ENCODE results near the gene COL6A5. TPM values are rescaled to one million over a fixed set of nuclear protein-coding genes. Genes with fewer than 3 reads are reported as not detected.
"Not testable (repeated sequence)": the region's sequence is repeated elsewhere in the genome, so short reads cannot be mapped to it uniquely, and the experiment has no call there.

Gene COL6A5
- total RNA-seq, 1 donor from 2014 or later, result 0.10 TPM

DNA sequence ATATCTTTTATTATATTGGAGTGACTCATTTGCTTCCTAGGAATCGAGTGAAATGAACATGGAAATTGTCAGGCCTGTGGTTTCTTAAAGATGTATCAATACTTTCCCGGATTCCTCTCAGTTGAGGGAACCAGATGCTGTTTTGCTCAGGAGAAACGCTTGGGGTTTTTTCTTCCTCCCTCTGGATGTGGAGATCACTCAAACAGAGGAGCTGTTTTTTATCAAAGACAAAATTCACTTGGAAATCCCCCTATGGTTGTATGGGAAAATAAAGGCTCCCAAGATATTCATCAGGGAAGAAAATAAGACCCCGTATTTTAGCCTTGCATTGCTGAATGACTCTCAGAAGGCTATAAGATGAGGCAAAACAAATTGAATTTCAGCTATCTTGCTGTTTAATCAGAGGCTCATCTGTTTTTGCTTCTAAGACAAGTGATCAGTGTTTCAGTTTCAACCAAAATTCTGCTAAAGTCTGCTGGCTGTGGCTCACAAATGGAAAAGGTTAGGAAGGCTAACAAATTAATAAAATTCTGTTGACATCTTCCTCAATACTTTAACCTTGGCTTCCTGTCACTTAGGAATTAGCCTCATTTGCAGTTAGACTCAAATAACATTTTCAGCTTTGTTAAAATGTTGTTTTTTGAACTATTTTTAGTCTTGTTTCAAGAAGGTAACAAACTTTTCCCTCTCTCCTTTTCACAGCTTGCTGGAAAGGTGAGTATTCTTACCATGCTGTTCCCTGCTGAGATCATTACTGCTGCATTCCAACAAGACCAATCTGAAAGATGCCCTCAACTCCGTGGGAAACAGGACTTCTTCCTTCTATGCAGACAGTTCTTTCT, 83.6 kb downstream of the COL6A5 start:
- Mint-ChIP-seq H3K36me3 (no peaks in the 10 kb centered on the region), H3K27ac (no peak overlapping the region)

GRCh38 chr3:130429713-130430023, 84.2 kb downstream of the COL6A5 start:
- no peaks in the 10 kb centered on the region for H3K9me3 Mint-ChIP-seq
- peaks cover 7% of the 10 kb centered on the region for H3K27me3 Mint-ChIP-seq
- H3K36me3 Mint-ChIP-seq, result no peaks in the 10 kb centered on the region
- no peak overlapping the region for H3K4me3 Mint-ChIP-seq
- H3K4me1 Mint-ChIP-seq (ENCODE audit: unreplicated experiment), result no peaks in the 10 kb centered on the region
- no peak for DNase-seq (ENCODE audit: extremely low spot score, unreplicated experiment)
- H3K27ac Mint-ChIP-seq, result no peak overlapping the region
- TF ChIP-seq, protein P1, sequence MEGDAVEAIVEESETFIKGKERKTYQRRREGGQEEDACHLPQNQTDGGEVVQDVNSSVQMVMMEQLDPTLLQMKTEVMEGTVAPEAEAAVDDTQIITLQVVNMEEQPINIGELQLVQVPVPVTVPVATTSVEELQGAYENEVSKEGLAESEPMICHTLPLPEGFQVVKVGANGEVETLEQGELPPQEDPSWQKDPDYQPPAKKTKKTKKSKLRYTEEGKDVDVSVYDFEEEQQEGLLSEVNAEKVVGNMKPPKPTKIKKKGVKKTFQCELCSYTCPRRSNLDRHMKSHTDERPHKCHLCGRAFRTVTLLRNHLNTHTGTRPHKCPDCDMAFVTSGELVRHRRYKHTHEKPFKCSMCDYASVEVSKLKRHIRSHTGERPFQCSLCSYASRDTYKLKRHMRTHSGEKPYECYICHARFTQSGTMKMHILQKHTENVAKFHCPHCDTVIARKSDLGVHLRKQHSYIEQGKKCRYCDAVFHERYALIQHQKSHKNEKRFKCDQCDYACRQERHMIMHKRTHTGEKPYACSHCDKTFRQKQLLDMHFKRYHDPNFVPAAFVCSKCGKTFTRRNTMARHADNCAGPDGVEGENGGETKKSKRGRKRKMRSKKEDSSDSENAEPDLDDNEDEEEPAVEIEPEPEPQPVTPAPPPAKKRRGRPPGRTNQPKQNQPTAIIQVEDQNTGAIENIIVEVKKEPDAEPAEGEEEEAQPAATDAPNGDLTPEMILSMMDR (conservative IDR thresholded peaks at IDR 0.05), result no peak

More for the DNA sequence above, 83.6 kb downstream of the COL6A5 start:
- H3K27me3 Mint-ChIP-seq, result peaks cover 7% of the 10 kb centered on the region
- no peak for DNase-seq (ENCODE audit: extremely low spot score, unreplicated experiment)
- H3K4me3 Mint-ChIP-seq, result no peak overlapping the region
- H3K4me1 Mint-ChIP-seq (ENCODE audit: unreplicated experiment), result no peaks in the 10 kb centered on the region
- TF ChIP-seq, protein P1 (conservative IDR thresholded peaks at IDR 0.05), result no peak
- no peaks in the 10 kb centered on the region for H3K9me3 Mint-ChIP-seq

GRCh38 chr3:130430266-130430665, 84.8 kb downstream of the COL6A5 start:
- H3K4me1 Mint-ChIP-seq (ENCODE audit: unreplicated experiment), result no peaks in the 10 kb centered on the region
- no peaks in the 10 kb centered on the region for H3K9me3 Mint-ChIP-seq
- peaks cover 7% of the 10 kb centered on the region for H3K27me3 Mint-ChIP-seq
- H3K36me3 Mint-ChIP-seq, result no peaks in the 10 kb centered on the region
- H3K27ac Mint-ChIP-seq, result no peak overlapping the region
- no peak for DNase-seq (ENCODE audit: extremely low spot score, unreplicated experiment)
- TF ChIP-seq, protein P1 (conservative IDR thresholded peaks at IDR 0.05), result no peak
- no peak overlapping the region for H3K4me3 Mint-ChIP-seq

DNA sequence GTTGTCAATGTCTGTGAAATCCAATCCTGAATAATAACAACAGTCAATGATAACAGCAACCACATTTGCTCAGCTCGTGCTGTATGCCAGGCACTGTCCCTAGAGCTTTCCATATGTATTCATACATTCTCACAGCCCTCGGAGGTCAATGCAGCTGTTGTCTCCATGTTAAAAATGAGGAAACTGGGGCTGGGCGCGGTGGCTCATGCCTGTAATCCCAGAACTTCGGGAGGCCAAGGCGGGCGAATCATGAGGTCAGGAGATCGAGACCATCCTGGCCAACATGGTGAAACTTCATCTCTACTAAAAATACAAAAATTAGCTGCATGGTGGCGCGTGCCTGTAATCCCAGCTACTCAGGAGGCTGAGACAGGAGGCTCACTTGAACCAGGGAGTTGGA, 86.6 kb downstream of the COL6A5 start:
- H3K9me3 Mint-ChIP-seq; H3K27ac Mint-ChIP-seq; H3K4me1 Mint-ChIP-seq (ENCODE audit: unreplicated experiment); H3K36me3 Mint-ChIP-seq; H3K4me3 Mint-ChIP-seq; DNase-seq (ENCODE audit: extremely low spot score, unreplicated experiment): not testable (repeated sequence)
- H3K27me3 Mint-ChIP-seq, result peaks cover 16% of the 10 kb centered on the region

GRCh38 chr3:130433306-130433705, 87.8 kb downstream of the COL6A5 start:
- TF ChIP-seq, protein P1 (conservative IDR thresholded peaks at IDR 0.05), result no peak
- DNase-seq (ENCODE audit: extremely low spot score, unreplicated experiment), result no peak
- Mint-ChIP-seq H3K27me3 (peaks cover 16% of the 10 kb centered on the region), H3K4me1 (ENCODE audit: unreplicated experiment) (no peaks in the 10 kb centered on the region), H3K9me3 (no peaks in the 10 kb centered on the region), H3K36me3 (no peaks in the 10 kb centered on the region), H3K4me3 (no peak overlapping the region), H3K27ac (no peak overlapping the region)

- Mint-ChIP-seq H3K27ac (no peak overlapping the region), H3K4me3 (no peak overlapping the region), H3K36me3 (no peaks in the 10 kb centered on the region), H3K4me1 (ENCODE audit: unreplicated experiment) (no peaks in the 10 kb centered on the region), H3K27me3 (no peaks in the 10 kb centered on the region), H3K9me3 (no peaks in the 10 kb centered on the region)
- no peak for DNase-seq (ENCODE audit: extremely low spot score, unreplicated experiment)
- TF ChIP-seq, protein P1 (conservative IDR thresholded peaks at IDR 0.05), result no peak
Measured at GRCh38 chr3:130442284-130442683, 96.8 kb downstream of the COL6A5 start.

DNA sequence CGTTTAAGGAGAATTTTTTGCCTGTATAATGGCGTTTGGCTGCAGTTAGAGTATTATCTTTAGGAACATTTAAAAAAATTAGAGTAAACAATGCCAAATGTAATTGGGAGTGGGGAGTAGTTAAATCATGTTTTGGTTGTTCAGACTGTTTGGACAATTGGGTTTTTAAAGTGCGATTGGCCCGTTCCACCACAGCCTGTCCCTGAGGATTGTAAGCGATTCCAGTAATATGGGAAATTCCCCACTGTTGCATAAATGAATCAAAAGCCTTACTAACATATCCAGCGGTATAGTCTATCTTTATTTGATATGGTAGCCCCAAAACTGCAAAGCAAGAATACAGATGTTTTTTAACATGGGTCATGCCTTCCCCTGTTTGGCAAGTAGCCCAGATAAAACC, 101.4 kb downstream of the COL6A5 start:
- not testable (repeated sequence) for H3K4me3 Mint-ChIP-seq; DNase-seq (ENCODE audit: extremely low spot score, unreplicated experiment); H3K36me3 Mint-ChIP-seq; H3K4me1 Mint-ChIP-seq (ENCODE audit: unreplicated experiment); H3K9me3 Mint-ChIP-seq; H3K27ac Mint-ChIP-seq; H3K27me3 Mint-ChIP-seq

DNA sequence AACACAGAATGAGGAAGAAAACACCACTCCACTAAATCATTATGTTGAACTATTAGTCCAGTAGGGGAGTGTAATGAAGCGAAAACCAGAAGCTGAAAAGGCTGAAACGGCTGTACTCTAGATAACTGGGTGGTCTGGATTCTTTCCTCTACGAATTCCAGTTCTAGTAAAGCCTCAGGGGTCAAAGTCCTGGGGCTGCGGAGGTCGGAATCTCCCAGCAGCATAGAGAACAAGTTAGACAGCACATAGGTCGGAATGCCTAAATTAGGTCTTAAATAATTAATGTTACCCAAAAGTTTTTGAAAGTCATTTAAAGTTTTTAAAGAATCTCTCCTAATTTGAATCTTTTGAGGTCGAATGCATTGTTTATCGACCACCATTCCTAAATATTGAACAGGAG, 102.7 kb downstream of the COL6A5 start:
- not testable (repeated sequence) for H3K27me3 Mint-ChIP-seq

More for the DNA sequence above, 102.7 kb downstream of the COL6A5 start:
- H3K9me3 Mint-ChIP-seq; H3K27ac Mint-ChIP-seq; DNase-seq (ENCODE audit: extremely low spot score, unreplicated experiment); H3K4me3 Mint-ChIP-seq; H3K36me3 Mint-ChIP-seq; H3K4me1 Mint-ChIP-seq (ENCODE audit: unreplicated experiment): not testable (repeated sequence)

Data from type B pancreatic cell (in vitro differentiated cells).